HEK293T (cell line): Measurements from ENCODE around the gene RPUSD1.

Source experiments
- ARNT ChIP-seq: fragments of 450-650 bp; IDR thresholded peaks from 2 replicates; pipeline ENCODE4 v1.6.1; 2017; ENCODE audit warnings: mild to moderate bottlenecking
- CTBP1 ChIP-seq: fragments of 450-650 bp; IDR thresholded peaks from 2 replicates; pipeline ENCODE4 v1.6.1; 2016; ENCODE audit warnings: borderline replicate concordance
- ELF4 ChIP-seq: fragments of 450-650 bp; IDR thresholded peaks from 2 replicates; pipeline ENCODE4 v1.6.1; 2017; ENCODE audit warnings: antibody characterized with exemption
- FOXA1 ChIP-seq: fragments of 450-650 bp; IDR thresholded peaks from 2 replicates; pipeline ENCODE4 v1.6.1; 2016; ENCODE audit warnings: mild to moderate bottlenecking
- FOXK2 ChIP-seq: fragments of 450-650 bp; IDR thresholded peaks from 2 replicates; pipeline ENCODE4 v1.6.1; 2016; ENCODE audit warnings: mild to moderate bottlenecking
- FOXM1 ChIP-seq: fragments of 450-650 bp; IDR thresholded peaks from 2 replicates; pipeline ENCODE4 v1.6.1; 2017; ENCODE audit warnings: mild to moderate bottlenecking, borderline replicate concordance
- HDGF ChIP-seq: fragments of 450-650 bp; IDR thresholded peaks from 2 replicates; pipeline ENCODE4 v1.6.1; 2017; ENCODE audit warnings: antibody characterized with exemption, borderline replicate concordance
- NFRKB ChIP-seq: fragments of 450-650 bp; IDR thresholded peaks from 2 replicates; pipeline ENCODE4 v1.6.1; 2016; ENCODE audit warnings: mild to moderate bottlenecking, moderate library complexity
- SP1 ChIP-seq: fragments of 450-650 bp; IDR thresholded peaks from 2 replicates; pipeline ENCODE4 v1.6.1; 2017
- TARDBP ChIP-seq: fragments of 450-650 bp; IDR thresholded peaks from 2 replicates; pipeline ENCODE4 v1.6.1; 2016

DNA sequence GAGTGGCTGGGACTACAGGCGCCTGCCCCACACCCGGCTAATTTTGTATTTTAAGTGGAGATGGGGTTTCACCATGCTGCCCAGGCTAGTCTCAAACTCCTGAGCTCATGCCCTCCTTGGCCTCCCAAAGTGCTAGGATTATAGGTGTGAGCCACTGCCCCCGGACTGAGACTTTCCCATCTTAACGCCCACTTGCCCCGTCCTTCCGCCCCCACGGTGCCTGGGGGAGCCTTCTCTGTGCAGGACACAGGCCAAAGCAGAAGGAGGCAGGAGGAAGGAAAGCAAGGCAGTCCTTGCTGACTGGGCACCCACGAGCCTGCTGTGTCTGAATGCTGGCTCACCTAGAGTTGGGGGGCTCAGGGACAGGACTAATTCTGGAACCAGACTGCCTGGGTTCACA is 30.0 kb upstream of the RPUSD1 start:
- TF ChIP-seq CTBP1 (no peak), SP1 (no peak), FOXA1 (no peak), ELF4 (no peak), NFRKB (no peak), ARNT (no peak), FOXM1 (no peak), FOXK2 (no peak), HDGF (no peak), TARDBP (no peak)
